Measurements from ENCODE around the gene LEMD1.
A peak's percentile ranks its signal among the peaks of the same experiment; 100 is the strongest.
"Not testable (repeated sequence)": the region's sequence is repeated elsewhere in the genome, so short reads cannot be mapped to it uniquely, and the experiment has no call there.

Gene LEMD1

GRCh38 chr1:205375835-205376545 lies 45.9 kb downstream of the LEMD1 start:
- peak; percentile 62 for DNase-seq

- DNase-seq = no peak
Measured at GRCh38 chr1:205374210-205375078, 47.4 kb downstream of the LEMD1 start.

DNA sequence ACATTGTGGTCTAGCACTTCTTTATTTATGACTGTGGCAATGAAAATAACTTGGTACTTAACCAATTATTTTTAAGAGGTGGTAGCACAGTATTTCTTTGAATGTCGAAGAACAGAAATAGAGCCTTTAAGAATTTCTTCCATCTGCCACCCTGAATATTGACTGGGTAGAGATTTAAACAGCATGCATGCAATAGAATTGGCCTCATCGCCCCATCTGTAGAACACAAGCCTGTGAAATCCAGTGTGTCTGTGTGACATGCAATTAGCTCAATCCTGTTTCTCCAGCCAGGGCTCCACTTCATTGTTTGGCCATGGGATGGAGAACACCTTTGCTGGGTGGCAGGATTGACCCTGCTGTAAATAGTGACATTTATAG lies 48.1 kb downstream of the LEMD1 start:
- no peak for DNase-seq

- peak; percentile 33 for DNase-seq
Measured at GRCh38 chr1:205373022-205373797, 48.6 kb downstream of the LEMD1 start.

DNA sequence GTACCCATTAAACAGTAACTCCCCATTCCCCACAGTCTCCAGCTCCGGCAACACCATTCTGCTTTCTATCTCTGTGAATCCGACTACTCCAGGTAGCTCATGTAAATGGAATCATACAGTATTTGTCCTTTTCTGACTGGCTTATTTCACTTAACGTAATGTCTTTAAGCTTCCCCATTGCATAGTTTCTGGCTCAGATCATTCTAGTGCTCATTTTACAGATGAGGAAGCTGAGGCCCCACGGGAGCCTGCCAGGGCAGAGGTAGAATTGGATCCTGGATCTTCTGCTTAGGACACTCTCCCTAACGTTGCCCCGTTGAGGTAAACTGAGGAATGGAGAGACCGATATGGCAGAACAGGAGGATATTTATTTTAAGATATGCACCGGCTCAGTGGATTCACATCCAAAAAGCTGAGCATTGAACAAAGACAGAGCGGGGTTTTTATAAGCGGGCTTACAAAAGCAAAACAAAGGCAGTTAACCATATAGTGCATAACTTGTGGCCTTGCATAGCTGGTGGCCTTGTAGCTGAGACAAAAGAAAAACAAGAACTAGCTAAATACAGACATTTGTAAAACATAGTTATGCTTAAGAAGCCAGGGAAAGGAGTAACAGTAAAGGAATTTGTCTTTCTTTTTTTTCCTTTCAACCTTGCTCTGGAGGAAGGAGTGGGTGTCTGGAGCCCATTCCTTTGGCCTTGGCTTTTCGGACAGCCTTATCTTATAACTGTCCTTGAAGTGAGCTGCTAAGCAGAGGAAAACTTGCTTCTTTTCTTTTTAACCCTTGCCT lies 49.8 kb downstream of the LEMD1 start:
- no peak for DNase-seq

GRCh38 chr1:205370780-205371179 lies 51.1 kb downstream of the LEMD1 start:
- peak; percentile 32 for DNase-seq

DNA sequence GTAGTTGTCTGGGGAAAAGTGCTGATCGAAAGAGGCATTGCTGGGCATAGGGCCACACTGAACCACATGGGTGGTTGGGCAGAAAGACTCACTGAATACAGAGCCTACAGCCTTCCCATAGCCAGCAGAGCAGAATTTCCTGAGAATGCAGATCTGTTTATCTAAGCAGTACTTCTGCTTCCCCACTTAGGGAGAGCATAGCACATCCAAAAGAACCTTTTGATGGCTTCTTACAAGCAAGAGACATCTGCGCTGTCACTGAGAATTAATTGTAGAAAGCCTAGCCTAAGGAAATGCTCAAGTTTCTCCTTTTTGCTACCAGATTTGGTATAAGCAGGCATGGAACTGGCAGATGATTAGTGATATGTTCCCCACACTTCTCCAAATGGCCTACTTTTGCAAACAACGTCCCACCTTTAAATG lies 52.1 kb downstream of the LEMD1 start:
- DNase-seq = peak; percentile 22

- DNase-seq = no peak
Measured at GRCh38 chr1:205368478-205368877, 53.4 kb downstream of the LEMD1 start.

DNA sequence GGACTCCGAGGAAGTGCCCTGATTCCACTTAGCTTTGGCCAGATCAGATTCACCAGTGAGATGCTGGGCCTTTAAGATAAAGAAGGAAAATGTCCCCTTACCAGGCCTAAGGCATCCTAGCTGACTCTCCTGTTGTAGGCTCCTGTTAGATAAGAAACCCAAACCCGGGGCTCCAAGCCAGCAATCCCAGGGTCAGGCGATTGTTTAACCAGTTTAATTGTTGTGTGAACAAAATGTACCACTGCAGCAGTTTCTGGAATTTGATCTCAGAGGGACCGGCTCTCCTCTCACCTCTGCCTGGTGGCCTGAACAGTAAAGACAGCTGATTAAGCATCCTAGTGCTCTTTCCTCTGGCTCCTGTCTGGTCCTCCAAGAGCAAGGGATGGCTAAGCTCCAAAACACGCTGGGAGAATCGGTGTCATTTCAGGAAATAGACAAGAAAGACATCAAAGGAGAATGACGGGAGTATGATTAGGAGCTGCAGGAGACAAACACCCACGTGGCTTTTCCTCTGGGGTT lies 55.9 kb downstream of the LEMD1 start:
- DNase-seq = peak; percentile 70

DNA sequence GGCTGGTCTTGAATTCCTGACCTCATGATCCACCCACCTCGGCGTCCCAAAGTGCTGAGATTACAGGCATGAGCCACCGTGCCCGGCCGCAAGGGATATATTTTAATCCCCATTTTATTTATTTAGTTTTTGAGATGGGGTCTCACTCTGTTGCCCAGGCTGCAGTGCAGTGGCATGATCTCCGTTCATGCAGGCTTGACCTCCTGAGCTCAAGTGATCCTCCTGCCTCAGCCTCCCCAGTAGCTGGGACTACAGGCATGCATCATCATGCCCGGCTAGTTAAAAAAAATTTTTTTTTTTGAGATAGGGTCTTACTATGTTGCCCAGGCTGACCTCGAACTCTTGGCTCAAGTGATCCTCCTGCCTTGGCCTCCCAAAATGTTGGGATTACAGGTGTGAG lies 56.8 kb downstream of the LEMD1 start:
- not testable (repeated sequence) for DNase-seq

DNA sequence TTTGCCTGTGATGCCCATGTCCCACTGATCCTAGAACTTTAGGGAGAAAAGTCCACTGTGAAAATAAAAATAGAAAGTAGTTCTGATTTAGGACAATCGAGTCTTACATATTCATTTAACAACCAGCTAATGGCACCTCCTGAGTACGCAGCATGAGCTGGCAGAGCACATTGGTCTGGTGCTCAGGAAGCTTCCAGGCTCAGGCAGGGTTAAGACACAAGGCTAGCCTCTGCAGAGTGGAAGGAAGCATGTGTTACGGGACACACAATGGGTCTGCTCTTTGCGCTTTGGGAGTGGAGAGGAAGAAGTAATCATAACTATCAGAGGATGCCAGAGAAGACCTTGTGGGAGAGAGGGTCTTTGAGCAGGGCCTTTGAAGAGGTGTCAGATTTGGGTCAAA lies 61.0 kb downstream of the LEMD1 start:
- DNase-seq = no peak

- DNase-seq = peak; percentile 85
Measured at GRCh38 chr1:205359771-205360565, 61.9 kb downstream of the LEMD1 start.

DNA sequence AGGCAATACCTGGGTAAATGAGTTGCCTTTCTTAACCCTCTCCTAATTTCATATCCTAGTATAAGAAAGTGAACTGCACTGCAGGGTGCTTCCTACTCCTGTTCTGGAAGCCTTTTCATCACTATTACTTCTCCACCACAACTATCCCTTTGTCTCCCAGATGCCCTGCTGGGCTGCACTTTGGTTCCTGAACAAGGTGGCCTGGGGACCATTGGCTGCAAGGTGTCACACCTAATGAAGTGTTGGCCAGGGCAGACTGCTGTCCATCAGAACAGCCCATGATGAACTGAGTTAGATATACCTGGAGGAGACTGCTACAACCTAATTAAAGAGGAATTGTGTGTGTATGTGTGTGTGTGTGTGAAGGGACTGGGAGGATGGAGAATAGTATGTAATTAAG lies 63.3 kb downstream of the LEMD1 start:
- DNase-seq = no peak

DNA sequence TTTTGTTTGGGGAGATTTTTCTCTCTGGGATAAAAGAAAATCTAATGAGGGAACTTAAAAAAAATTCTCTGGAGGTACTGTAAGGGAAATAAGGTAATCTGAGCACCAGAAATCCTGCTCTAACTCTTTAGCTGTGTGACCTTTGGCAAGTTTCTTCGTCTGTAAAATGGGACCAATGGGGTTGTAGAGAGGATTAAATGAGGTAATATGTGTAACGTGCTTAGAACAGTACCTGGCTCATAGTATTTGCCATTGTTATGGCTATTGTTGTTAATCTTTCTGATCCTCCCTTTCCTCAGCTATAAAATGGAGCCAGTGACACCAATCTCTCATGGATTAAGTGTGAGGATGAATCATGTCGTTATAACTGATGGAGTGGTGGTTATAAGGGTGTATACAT lies 64.3 kb downstream of the LEMD1 start:
- no peak for DNase-seq

DNA sequence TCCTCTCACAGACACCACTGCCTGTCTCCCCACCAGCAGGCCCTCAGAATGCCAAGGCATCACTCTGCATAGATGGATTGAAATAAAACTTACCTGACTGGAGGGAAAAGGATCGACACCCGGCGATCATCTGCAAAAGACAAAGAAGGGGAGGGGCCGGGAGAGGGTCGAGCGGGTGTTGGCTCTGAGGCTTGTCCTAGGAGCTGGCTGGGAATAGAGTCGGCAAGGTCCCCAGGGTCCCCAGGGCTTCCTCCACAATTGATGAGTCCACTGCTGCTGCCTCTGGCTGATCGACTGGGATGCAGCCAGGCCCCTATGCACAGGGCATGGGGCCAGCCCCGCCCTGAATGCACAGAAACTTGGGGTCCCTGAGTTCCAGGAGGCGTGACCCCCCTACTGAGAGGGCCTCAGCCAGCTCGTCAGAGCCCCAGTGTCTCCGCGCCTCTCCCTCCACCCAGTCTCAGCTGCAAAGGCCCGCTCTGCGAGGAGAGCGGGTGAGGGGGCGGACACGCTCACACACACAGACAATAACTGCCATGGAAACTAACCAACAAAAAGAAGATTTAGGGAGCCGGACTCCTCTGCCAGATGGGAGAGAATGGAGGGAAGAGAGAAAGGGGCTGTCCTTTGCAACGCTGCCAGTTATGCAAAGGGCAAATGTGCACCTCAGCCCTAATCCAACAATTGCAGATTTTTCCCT lies 65.3 kb downstream of the LEMD1 start, which contains the start of gene KLHDC8A:
TSS of gene KLHDC8A (minus strand) at position 483 of the 700 bp plus-strand sequence. CDS start 13,318 bp downstream, outside the sequence.
- DNase-seq = no peak

DNA sequence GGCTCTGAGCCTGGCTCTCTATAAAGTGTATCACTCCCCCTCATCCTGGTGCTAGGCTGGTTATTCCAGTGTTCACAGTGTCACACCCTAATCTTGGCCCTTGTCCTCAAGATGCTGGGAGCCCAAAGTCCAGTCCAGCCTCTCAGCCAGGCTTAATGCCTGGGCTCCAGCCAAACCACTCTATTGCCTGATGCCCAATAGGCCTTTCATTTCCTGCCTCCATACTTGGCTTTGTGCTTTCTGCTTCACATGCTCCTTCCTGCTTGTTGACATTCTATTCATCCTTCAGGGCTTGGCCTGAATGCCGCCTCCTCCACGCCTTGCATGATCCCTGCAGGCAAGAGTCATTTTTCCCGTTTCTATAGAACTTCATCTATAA lies 66.8 kb downstream of the LEMD1 start:
- peak; percentile 77 for DNase-seq

DNA sequence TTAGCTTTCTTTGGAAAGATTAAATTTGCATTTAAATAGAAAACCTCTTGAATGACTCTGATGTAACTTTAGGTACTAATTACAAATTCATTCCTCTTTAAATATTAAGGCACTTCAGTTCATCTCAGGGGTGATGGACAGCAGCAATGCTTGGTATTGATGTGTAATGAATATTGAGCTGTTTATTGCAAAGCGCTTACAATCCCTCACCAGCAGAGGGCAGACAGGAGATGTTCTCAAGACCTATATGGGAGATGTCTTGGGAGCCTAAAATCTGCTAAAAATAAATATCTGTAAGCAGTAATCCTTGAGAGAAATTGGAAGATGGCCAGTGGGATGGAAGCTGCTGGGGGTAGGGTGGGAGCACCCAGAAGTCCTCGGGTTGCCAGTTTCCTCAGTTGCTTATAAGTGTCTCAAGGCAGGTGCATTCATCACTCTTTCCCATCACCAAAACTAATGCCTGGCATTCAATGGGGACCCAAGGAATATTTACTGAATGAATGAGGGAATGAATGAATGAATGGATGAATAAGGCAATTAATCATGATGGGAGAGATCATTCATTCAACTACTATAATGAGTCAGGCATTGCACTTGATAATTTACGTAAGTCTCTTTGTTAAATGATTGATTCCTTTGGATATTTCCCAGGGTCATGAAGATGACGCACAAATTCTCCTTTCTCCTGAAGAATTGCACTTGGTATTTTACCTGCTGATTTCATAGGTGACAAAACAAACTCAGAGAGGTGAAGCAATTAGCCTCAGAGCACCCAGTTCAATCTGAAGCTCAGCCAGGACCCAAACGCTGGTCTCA lies 67.4 kb downstream of the LEMD1 start:
- DNase-seq = no peak

GRCh38 chr1:205353612-205354011 lies 68.2 kb downstream of the LEMD1 start:
- DNase-seq = peak; percentile 44

GRCh38 chr1:205353191-205353590 lies 68.7 kb downstream of the LEMD1 start:
- no peak for DNase-seq
